Upper lobe of left lung (tissue), 4 donors: Measurements from ENCODE around the gene RAB6B.

Experiments used
- POLR2A ChIP-seq, 4 donors: fragments of 450-650 bp; IDR thresholded peaks; one replicate each; pipeline ENCODE4 v1.5.1; 2016 to 2017; ENCODE audit warnings: antibody characterized with exemption in 4 of 4, mild to moderate bottlenecking in 2 of 4
- TF ChIP-seq, protein P1 (sequence below), 6 experiments: fragments of 450-650 bp in 4 of 6; fragments of 200-600 bp in 2 of 6; sonication (generic) in 2 of 6; IDR thresholded peaks; one replicate each; pipeline ENCODE4 v1.5.1; 2016 to 2019; ENCODE audit warnings: antibody characterized with exemption in 6 of 6

DNA sequence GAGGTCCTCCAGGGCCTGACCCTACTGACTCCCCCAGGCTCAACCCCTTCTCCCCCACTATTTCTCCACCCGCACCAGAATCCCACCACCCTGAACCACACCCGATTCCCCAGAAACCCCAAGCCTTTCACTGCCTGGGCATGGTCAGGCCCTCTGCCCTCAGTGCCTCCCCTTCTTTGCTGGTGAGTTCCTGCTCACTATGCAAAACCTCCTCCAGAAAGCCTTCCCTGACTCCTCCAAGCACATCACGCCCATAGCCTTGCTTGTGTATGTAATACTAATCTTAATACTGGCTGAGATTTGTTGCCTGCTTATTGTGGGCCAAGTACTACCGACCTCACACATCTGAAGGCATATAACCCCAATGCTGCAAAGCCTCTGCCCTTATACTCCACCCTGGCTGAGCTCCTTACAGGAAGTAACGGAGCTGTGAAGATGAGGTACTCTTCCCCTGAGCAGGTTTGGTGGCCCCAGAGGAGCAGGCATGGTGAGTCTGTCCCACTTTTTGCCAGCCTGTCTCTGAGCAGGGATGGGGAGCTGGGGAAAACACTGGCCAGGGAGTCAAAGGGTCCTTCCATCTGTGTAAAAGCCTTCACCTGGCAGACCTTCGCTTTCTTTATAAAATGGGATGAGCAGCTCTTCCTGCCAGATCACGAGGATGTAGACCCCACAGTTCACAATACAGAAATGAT, 9.5 kb downstream of the RAB6B start:
- no peak for TF ChIP-seq POLR2A (IDR thresholded peaks at IDR 0.05)
- TF ChIP-seq, protein P1, sequence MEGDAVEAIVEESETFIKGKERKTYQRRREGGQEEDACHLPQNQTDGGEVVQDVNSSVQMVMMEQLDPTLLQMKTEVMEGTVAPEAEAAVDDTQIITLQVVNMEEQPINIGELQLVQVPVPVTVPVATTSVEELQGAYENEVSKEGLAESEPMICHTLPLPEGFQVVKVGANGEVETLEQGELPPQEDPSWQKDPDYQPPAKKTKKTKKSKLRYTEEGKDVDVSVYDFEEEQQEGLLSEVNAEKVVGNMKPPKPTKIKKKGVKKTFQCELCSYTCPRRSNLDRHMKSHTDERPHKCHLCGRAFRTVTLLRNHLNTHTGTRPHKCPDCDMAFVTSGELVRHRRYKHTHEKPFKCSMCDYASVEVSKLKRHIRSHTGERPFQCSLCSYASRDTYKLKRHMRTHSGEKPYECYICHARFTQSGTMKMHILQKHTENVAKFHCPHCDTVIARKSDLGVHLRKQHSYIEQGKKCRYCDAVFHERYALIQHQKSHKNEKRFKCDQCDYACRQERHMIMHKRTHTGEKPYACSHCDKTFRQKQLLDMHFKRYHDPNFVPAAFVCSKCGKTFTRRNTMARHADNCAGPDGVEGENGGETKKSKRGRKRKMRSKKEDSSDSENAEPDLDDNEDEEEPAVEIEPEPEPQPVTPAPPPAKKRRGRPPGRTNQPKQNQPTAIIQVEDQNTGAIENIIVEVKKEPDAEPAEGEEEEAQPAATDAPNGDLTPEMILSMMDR (IDR thresholded peaks at IDR 0.05) = no peak
